Fibroblast of lung (primary cell): ENCODE results near the gene RABGGTB.

ENCODE experiments used
- EZH2 ChIP-seq: IDR thresholded peaks from 2 replicates; pipeline ENCODE4 v1.5.1; 2012; ENCODE audit warnings: low read length, control low read depth, mild to moderate bottlenecking; ENCODE audit errors: missing control alignments
- TF ChIP-seq, protein P1 (sequence below), 2 donors: IDR thresholded peaks in 1 of 2; conservative IDR thresholded peaks in 1 of 2; 1 replicate in 1 of 2; 2 replicates in 1 of 2; pipeline ENCODE4 v1.5.1; 2011 to 2012; ENCODE audit warnings: low read length in 2 of 2, control low read depth in 1 of 2, inconsistent platforms in 1 of 2, low read depth in 1 of 2, mild to moderate bottlenecking in 1 of 2

DNA sequence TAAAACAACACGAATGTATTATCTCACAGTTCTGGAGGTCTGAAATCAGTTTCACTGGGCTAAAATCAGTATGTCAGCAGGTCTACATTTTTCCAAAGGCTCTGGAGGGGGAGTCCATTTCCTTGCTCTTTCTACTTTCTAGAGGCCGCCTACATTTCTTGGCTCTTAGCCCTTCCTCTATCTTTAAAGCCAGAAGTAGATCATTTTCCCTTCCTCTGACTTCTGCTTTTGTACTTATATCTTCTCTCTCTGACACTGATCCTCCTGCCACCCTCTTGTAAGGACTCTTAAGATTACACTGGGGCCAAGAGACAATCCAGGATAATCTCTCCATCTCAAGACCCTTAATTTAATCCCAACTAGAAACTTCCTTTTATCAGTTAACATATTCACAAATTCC, 52.0 kb downstream of the RABGGTB start:
- TF ChIP-seq, protein P1, sequence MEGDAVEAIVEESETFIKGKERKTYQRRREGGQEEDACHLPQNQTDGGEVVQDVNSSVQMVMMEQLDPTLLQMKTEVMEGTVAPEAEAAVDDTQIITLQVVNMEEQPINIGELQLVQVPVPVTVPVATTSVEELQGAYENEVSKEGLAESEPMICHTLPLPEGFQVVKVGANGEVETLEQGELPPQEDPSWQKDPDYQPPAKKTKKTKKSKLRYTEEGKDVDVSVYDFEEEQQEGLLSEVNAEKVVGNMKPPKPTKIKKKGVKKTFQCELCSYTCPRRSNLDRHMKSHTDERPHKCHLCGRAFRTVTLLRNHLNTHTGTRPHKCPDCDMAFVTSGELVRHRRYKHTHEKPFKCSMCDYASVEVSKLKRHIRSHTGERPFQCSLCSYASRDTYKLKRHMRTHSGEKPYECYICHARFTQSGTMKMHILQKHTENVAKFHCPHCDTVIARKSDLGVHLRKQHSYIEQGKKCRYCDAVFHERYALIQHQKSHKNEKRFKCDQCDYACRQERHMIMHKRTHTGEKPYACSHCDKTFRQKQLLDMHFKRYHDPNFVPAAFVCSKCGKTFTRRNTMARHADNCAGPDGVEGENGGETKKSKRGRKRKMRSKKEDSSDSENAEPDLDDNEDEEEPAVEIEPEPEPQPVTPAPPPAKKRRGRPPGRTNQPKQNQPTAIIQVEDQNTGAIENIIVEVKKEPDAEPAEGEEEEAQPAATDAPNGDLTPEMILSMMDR (conservative IDR thresholded peaks at IDR 0.05 in 1 of 2, IDR thresholded peaks at IDR 0.05 in 1 of 2; ENCODE audit: low read depth in 1 of 2, low read length in 2 of 2), result no peak
- no peak for TF ChIP-seq EZH2
